IPS DF 4.7 (cell line): Measurements from ENCODE around the gene PRCC.

Experiments used
- DNase-seq: peaks from one replicate; pipeline ENCODE4 v3.0.0-alpha.2; 2013; ENCODE audit warnings: low spot score; ENCODE audit errors: extremely low read depth

The PRCC gene, protein sequence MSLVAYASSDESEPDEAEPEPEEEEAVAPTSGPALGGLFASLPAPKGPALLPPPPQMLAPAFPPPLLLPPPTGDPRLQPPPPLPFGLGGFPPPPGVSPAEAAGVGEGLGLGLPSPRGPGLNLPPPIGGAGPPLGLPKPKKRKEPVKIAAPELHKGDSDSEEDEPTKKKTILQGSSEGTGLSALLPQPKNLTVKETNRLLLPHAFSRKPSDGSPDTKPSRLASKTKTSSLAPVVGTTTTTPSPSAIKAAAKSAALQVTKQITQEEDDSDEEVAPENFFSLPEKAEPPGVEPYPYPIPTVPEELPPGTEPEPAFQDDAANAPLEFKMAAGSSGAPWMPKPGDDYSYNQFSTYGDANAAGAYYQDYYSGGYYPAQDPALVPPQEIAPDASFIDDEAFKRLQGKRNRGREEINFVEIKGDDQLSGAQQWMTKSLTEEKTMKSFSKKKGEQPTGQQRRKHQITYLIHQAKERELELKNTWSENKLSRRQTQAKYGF

DNA sequence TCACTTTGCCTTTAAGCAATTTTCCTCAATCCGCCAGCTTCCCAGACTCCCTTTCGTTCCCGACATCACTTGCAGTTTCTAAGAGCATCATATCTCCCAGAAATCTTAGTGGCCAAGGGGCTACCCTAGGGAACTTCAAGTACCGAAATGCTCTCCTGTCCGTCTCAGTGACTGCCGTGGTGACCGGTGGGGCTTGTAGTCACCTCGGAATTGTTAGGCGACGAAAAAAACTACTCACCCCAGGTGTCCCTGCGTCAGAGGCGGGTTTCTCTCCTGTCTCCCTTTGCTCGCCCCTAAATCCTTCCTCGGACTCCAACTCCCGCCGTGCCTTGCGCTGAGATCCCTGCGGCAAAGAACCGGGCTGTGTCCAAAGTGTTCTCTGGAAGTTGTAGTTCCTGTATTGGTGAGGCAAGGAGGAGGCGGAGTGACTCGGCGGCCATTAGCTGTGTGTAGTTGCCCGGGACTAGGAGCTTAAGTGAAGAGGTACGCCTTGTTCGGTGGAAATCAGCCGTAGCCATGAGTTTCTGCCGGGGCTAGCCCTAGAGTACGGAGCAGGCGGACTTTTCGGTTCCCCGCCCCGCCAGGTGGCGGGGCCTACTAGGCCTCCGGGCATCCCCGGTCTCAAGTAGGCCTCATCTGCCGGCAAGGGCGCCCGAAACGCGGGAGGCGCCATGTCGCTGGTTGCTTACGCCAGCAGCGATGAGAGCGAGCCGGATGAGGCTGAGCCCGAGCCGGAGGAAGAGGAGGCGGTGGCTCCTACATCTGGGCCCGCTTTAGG, at the start of gene PRCC:
PRCC (plus strand) TSS at position 435 of the 778 bp plus-strand sequence; CDS start at position 672, 237 bp downstream.
- DNase-seq, result peak; percentile 100

DNA sequence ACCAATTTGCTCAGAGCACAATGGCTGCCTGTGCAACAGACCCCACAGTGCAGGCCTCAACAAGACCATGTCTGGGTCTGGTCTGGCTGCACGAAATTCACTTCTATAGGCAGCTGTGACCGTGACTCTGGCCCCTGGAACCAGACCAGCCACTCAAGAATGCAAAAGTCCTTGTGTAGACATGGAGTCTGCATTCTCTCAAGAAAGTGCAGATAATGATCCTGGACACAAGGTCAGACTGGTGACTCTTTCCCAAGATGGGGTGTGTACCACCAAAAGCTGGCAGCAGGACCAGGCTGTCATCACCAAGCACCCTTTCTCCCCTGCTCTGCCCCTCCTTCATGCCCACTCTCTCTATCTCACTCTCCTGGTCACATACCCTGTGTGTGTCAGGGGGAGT, 46.2 kb upstream of the PRCC start:
- DNase-seq, result no peak

DNA sequence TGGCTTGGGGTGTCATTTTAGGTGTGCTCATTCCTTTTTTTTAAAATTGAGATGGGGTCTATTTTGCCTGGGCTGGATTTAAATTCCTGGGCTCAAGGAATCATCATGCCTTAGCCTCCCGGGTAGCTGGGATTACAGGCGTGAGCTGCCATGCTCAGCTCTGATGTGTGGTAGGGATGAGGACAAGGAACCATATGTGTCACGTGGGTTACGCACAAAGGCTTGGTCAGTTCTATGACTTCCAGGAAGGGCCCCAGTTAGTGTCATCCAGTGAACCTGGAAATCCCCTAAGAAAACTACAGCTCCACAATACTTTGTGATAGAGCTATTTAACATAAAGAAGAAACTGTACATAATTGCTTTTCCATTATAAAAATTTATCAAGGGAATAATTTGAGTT, 45.8 kb upstream of the PRCC start:
- no peak for DNase-seq

DNA sequence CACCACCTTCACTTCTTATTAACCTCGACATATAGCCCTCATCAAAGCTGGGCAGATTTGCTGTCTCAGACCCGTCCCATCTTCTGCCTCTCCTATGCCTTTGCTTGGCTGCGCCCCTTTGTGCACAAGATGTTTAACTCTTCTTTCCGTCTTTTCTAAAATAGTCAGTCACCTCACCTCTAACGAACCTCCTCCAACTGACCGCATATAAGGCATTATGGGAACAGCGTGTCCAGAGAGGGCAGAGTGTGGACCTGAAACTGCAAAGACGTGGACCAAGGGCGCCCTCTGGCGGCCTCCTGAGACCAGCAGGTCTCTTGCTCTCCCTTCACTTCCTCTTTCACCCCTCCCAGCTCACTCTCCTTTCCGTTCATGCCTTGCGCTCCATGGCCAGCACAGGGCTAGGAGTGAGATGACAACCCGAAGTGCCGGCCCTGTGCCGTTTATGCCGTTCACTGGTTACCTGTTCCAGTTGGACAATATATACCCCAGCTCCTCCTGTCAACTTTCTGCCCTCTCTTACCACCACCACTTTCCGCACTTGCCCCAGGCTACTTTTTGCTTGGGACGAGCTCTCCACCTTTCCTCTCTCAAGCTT, 41.6 kb upstream of the PRCC start:
- no peak for DNase-seq

DNA sequence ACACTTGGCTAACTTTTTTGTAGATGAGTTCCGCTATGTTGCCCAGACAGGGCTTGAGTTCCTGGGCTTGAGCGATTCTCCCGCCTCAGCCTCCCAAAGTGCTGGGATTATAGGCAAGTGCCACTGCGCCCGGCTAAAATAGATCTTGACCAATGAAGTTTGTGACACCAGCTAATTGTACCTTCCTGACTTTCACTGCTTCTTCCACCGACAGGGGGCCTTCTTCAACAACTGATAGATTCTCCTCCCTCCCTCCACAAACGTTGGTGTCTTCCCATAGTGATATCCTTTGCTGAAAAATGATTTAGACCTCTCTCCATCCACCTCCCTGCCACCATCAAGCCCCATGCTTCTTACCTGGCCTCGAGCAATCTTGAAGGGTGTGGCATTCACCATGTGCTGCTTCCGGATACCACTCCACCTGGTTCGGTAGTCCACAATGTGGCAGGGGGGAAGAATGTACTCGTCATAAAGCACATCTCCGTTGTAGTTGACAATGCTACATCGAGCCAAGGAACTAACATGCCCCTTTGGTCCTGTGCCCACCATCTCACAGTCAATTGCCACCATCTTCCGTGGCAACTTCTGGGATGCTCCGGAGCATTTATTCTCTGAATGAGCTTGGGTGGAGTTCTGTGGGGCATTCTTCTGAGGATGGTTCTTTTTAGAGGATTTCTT, 40.6 kb upstream of the PRCC start:
- no peak for DNase-seq

DNA sequence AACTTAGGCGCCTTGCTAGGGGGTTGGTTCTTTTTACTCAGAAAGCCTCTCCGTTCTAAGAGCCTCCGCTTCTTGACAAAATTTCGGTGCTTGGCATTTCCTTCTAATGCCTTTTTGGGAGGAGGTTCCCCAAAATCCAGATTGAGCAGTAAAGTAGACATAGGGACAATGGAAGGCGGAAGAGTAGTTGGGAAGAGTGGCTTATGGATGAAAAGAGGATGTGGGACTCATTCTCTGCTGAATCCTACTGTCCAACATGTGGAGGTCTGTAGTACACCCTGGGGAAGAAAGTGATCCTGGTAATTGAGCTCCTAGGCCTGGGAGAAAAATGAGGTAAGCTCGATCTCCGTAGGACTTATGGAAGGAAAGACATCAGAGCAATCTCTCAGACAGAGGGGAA, 39.8 kb upstream of the PRCC start:
- no peak for DNase-seq

DNA sequence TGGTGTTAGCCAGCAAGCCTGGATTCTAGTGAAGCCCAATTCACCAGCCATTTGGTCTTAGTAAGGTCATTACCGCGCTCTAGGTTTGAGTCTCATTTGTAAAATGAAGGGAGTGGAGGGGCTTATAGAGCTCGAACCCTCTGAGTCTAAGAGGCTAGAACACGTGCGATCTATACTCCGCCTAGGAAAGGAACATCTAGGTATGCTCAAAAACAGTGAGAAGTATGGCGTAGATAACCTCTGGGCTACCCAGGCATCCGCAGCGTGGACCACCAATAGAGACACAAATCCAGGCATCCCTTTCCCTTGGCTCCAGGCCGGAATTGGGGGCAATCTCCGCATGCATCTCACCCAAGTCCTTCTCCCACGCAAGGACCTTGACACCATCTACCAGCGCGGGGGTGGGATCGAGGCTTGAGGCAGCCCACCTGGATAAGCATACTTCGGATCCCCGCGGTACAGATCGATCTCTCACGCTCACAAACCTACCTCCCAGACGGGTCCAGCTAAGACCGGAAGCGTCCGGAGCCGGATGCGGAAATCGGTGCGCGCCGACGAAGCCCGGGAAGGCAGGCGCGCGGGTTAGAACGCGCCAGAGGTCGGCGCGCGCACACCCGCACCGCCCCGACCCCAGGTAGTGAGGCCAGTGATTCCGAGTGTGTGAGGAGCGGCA, 39.3 kb upstream of the PRCC start, which contains the start of gene METTL25B:
METTL25B (plus strand) TSS at position 544 of the 673 bp plus-strand sequence. CDS start 636 bp downstream, outside the sequence.
- DNase-seq, result no peak

DNA sequence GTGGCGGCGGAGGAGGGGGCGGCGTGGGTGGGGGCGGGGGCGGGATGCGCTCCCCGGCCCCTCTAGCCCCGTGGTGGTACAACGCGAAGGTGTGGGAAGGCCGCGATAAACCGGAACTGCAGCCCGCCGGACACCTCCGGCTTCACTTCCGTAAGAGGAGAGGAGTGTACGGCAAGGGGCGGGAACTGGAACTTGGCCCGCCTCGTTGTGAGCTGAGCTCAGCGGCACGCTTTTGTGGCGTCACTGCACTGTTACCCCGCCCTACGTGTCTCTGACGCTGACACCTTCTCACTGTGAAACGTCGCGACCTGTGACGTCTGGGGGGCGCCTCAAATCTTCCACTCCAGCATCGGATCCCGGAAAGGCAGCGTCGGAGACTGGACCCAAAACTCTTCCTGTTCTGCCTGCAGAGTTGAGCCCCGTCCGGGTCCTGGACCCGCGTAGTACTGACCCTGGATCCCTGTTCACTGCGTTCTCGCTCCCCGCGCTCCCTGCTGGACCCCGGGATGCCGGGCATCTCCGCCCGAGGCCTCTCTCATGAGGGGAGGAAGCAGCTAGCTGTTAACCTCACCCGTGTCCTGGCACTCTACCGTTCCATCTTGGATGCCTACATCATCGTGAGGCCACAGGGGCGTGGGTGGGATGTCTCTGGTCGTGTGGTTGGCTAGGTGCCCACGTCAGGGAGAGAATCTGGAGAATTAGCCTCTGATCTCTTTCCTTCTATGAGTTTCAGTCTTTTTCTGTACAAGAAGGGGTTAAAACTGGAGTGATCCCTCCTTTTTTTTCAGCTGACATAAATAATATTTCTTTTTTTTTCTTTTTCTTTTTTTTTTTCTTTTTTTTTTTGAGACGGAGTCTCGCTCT, 38.5 kb upstream of the PRCC start, which contains the start of gene ISG20L2:
ISG20L2 (minus strand) TSS at position 168 of the 864 bp plus-strand sequence. CDS start 1,114 bp downstream, outside the sequence.
- DNase-seq, result no peak

DNA sequence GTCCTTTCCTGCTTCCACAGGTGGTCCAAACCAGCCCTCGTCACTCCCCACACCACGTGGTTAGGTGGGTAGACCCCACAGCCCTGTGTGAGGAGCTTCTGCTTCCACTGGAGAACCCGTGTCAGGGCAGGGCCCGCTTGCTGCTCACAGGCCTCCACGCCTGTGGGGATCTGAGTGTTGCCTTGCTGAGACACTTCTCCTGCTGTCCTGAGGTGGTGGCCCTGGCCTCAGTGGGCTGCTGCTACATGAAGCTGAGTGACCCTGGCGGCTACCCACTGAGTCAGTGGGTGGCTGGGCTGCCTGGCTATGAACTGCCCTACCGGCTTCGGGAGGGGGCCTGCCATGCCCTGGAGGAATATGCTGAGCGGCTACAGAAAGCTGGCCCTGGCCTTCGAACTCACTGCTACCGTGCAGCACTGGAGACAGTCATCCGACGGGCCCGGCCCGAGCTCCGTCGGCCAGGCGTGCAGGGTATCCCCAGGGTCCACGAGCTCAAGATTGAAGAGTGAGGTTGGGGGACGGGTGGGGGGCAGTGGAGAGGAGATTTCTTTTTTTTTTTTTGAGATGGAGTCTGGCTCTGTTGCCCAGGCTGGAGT, 33.2 kb upstream of the PRCC start:
- no peak for DNase-seq

DNA sequence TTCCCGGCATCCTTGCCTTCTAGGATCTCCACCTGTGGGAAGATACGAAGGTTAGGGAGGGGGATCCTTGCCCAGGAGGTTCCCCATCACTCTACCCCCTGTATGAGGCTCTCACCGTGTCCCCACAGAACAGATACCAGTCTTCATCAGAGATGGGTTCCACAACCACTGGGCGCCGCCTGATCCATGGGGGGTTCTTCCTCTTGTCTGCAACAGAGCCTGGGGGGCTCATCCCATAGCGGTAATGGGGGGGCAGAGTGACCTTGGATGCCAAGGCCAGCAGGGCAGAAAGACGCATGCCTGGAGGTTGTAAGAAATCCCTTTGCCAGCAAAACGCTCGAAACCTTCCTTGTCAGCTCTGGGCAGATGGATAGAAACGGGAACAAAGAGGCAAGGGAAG, 28.9 kb upstream of the PRCC start:
- no peak for DNase-seq

DNA sequence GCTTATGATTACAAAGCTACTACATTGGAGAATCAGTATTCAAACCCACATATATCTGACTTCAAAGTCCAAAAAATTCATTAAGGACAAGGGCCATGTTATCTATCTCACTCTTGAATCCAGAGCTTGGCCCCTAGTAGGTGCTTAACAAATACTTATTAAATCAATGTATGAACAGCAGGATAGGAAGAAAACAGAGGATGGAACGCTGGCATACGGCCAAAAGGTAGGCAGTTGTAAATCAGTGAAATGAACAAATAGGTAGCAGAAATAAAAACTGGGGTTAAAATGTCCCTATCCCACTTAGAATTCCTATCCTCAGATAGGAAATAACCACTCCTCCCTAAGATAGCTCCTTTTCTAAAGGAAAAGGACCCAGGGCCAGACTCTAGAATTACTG, 28.4 kb upstream of the PRCC start:
- DNase-seq, result no peak

DNA sequence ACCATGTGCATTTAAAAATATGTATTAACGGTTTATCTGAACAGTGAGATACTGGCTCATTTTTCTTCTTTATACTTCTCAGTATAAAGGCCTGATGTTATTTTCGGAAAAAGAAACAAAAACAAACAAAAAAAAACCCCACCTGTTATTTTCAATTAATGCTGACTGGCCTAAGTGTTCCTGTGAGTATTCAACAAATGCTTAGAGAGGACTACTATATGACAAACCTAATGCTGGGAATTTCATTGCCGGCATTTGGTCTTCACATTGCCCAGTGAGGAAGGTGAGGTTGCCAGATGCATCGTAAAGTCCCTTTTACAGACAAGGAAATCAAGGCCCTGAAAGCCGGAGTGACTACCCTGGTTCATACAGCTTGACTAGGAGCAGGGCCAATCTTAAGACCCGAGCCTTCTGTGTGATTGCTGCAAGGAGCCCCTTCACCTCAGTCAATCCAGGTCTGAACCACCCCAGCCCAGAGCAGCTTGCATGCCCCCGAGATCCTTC, 27.0 kb upstream of the PRCC start:
- no peak for DNase-seq

DNA sequence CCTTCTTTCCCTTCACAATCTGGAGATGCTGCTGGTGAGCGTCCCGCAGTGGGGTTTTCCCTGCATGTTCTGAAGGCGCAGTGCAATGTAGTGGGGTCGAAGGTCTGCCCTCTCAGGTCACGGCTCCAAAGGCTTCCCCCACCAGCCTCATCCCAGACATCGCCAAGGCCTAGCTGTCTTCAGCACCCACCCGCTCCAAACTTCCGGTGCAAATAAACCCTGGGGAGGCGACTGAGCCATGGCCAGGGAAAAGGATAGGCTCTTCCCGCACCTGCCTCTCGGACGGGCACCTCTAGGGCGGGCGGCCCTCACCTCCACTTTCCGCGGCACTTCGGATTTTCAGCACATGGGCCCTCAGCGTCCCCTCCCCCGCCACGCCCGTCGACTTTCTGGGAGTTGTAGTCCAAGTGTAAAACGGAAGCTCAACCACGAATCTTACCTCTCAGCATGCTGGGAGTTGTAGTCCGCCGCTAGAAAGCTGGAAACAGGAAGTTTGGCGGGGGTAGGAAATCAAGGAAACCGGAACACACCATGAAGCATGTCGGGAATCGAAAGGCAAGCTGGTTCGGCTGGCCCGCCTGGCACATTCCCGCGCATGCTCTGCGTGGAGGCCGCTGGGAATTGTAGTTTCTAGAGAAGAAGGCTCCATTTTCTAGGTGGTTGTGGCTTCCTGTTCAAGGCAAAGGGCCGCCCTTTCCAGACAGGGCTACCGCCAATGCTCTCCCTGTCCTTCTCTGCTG, 26.4 kb upstream of the PRCC start, which contains the start of gene MRPL24:
MRPL24 (minus strand) TSS at position 348 of the 740 bp plus-strand sequence. CDS start 2,384 bp downstream, outside the sequence.
- peak; percentile 99 for DNase-seq

DNA sequence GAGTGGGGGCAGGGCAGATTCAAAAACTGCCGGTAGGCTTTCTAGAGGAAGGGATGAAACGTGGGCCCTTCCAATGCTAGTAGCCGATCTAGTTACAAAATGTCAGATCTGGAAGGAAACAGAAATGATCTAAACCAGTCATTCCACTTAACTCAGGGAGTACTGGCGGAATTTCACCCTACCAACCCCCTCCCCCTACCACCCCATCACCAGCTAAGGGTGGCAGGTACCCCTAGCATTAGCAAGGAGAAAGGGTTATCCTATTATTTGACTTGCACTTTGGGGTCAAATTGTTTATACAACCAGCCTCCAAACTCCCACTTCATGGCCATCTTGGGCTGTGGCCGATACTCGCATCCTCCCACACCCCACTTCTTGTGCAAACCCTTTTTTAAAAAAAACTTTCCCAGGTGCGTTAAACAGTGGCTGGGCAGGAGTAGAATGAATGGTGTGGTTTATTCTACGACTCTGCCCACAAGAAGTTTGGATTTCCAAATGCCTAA, 25.8 kb upstream of the PRCC start:
- DNase-seq, result no peak

DNA sequence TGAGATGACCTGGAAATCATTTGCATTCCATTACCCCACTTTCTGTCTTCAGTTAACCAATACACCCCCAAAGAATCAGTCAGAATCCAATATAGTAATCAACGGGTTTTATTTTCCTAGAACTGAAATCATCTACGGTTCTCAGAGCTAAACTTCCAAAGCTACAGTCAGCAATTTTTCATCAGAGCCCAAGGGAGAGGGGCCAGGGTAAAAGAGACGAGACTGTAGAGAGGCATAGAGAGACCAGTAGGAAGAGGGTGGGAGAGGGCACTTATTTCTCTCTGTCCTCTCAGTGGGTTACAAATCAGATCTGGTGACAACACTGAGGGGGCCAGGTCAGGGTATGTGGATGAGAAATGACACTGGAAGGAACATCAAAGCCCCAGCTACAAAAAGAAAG, 25.3 kb upstream of the PRCC start:
- no peak for DNase-seq

DNA sequence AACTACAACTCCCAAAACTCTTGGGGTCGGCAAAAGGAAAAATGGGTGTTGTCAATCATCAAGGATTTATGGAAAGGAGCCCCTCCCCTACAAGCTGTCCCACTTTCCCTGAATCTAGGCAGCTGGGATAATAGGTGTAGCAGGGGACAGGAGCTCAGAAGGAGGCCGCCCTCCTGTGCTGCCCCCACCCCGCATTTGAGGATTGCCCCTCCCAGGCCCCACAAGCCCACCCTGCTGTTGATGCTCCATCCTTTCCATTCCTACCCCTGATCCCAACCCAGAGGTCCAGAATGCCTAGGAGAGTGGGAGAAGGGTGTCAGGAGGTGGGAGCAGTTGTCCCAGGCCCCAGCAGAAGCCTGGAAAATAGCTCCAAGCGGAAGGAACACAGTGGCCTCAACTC, 24.5 kb upstream of the PRCC start:
- DNase-seq, result no peak

DNA sequence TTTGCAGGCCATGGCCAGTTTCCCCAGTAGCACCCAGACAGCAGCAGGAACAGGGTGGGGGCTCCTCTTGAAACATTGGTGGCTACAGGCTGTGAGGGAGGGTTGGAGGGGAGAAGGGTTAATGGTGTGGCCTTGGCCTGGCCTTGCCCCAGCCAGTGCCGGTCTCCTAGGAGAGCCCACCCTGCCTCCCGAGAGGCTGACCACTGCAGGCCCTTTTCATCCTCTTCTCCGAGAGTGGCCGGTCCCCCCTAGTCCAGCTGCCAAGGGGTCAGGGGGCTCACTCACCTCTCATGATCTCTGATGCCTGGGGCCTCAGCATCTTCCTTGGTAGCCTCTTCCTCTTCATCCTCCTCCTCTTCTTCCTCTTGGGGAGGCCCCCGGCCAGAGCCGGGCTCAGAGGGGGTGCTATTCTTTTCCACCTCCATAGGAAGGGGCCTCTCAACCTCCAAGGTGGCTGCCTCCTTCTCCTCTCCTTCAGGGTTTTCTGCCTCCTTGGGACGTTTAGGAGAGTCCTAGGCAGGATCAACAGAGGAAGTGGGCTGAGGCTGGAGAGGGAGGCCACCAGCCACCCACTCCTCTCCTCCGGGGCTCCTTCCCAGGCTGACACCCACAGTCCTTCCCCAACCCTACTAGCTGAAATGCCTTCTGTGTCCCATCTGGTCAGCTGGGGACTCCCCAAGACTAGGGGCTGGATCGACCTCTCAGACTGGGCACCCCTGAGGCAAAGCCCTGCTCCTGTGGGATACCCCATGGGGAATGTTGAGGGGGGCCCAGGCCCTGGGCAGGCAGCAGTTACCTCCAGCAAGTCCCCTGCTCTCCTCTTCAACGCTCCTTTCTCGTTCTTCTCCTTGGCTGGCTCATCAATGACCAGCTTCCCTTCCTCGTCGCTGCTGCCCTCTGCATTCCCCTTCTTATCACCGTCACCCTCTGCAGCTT, 23.7 kb upstream of the PRCC start:
- no peak for DNase-seq
